H9 (cell line): ENCODE data around the gene LRIF1. TPM values are rescaled to one million over a fixed set of nuclear protein-coding genes. Genes with fewer than 3 reads are reported as not detected.

Experiments
- DNase-seq: peaks from one replicate; pipeline ENCODE4 v3.0.0-alpha.2; 2017
- H2AFZ ChIP-seq: one replicate; pipeline ENCODE4 v1.6.1; 2013; ENCODE audit warnings: mild to moderate bottlenecking, low read length, control low read depth, moderate library complexity
- H2AK5ac ChIP-seq: 2 replicates; pipeline ENCODE4 v1.6.1; 2013; ENCODE audit warnings: low read length, control low read depth, mixed read lengths; ENCODE audit not compliant: insufficient read length
- H2BK120ac ChIP-seq: one replicate; pipeline ENCODE4 v1.6.1; 2013; ENCODE audit warnings: low read depth, mild to moderate bottlenecking, low read length, control low read depth, inconsistent platforms; ENCODE audit not compliant: poor library complexity, severe bottlenecking
- H2BK12ac ChIP-seq: 2 replicates; pipeline ENCODE4 v1.6.1; 2013; ENCODE audit warnings: low read length, control low read depth, mixed read lengths, low read depth; ENCODE audit not compliant: insufficient read length
- H2BK15ac ChIP-seq: 2 replicates; pipeline ENCODE4 v1.6.1; 2013; ENCODE audit warnings: low read depth, low read length, control low read depth
- H2BK20ac ChIP-seq: one replicate; pipeline ENCODE4 v1.6.1; 2013; ENCODE audit warnings: low read depth, mild to moderate bottlenecking, low read length, control low read depth, inconsistent platforms; ENCODE audit not compliant: poor library complexity, severe bottlenecking
- H2BK5ac ChIP-seq: 2 replicates; pipeline ENCODE4 v1.6.1; 2013; ENCODE audit warnings: low read length, control low read depth, mixed read lengths; ENCODE audit not compliant: insufficient read length
- H3K14ac ChIP-seq: 2 replicates; pipeline ENCODE4 v1.6.1; 2013; ENCODE audit warnings: low read length, control low read depth; ENCODE audit not compliant: insufficient read depth
- H3K18ac ChIP-seq: 2 replicates; pipeline ENCODE4 v1.6.1; 2013; ENCODE audit warnings: low read depth, mild to moderate bottlenecking, mixed read lengths, low read length, control low read depth; ENCODE audit not compliant: insufficient read length
- H3K23ac ChIP-seq: 2 replicates; pipeline ENCODE4 v1.6.1; 2013; ENCODE audit warnings: low read length, control low read depth, mixed read lengths, low read depth; ENCODE audit not compliant: insufficient read length
- H3K23me2 ChIP-seq: 2 replicates; pipeline ENCODE4 v1.6.1; 2013; ENCODE audit warnings: low read depth, mild to moderate bottlenecking, mixed read lengths, low read length, control low read depth; ENCODE audit not compliant: insufficient read length, poor library complexity, severe bottlenecking
- H3K27ac ChIP-seq: 2 replicates; pipeline ENCODE4 v1.5.1; 2013; ENCODE audit warnings: low read length, control low read depth, mixed read lengths, low read depth; ENCODE audit not compliant: insufficient read length
- H3K27me3 ChIP-seq: 2 replicates; pipeline ENCODE4 v1.6.1; 2013; ENCODE audit warnings: low read length, control low read depth, inconsistent platforms; ENCODE audit not compliant: insufficient read depth
- H3K4ac ChIP-seq: 2 replicates; pipeline ENCODE4 v1.6.1; 2013; ENCODE audit warnings: low read depth, mild to moderate bottlenecking, control low read depth, inconsistent platforms, low read length, moderate library complexity
- H3K4me1 ChIP-seq: 2 replicates; pipeline ENCODE4 v1.6.1; 2013; ENCODE audit warnings: low read length, control low read depth, inconsistent platforms; ENCODE audit not compliant: insufficient read depth
- H3K4me2 ChIP-seq: 2 replicates; pipeline ENCODE4 v1.6.1; 2013; ENCODE audit warnings: low read length, control low read depth, mixed read lengths; ENCODE audit not compliant: insufficient read length, insufficient read depth
- H3K56ac ChIP-seq: 2 replicates; pipeline ENCODE4 v1.6.1; 2013; ENCODE audit warnings: low read depth, mild to moderate bottlenecking, mixed read lengths, low read length, control low read depth; ENCODE audit not compliant: insufficient read length
- H3K79me1 ChIP-seq: 2 replicates; pipeline ENCODE4 v1.6.1; 2013; ENCODE audit warnings: low read depth, mild to moderate bottlenecking, moderate library complexity, low read length, control low read depth, inconsistent platforms; ENCODE audit not compliant: insufficient read depth, poor library complexity, severe bottlenecking
- H3K79me2 ChIP-seq: 2 replicates; pipeline ENCODE4 v1.6.1; 2013; ENCODE audit warnings: low read length, control low read depth, inconsistent platforms; ENCODE audit not compliant: insufficient read depth
- H3K9ac ChIP-seq: 2 replicates; pipeline ENCODE4 v1.6.1; 2013; ENCODE audit warnings: low read length, control low read depth, mixed read lengths; ENCODE audit not compliant: insufficient read length; ENCODE audit errors: extremely low read depth
- H3K9me3 ChIP-seq: one replicate; pipeline ENCODE4 v1.6.1; 2013; ENCODE audit warnings: low read depth, low read length, inconsistent platforms; ENCODE audit not compliant: control insufficient read depth
- H3T11ph ChIP-seq: one replicate; pipeline ENCODE4 v1.6.1; 2013; ENCODE audit warnings: mild to moderate bottlenecking, low read length, control low read depth, inconsistent platforms
- H4K20me1 ChIP-seq: one replicate; pipeline ENCODE4 v1.6.1; 2013; ENCODE audit not compliant: control insufficient read depth, insufficient read length, insufficient read depth
- H4K5ac ChIP-seq: 2 replicates; pipeline ENCODE4 v1.6.1; 2013; ENCODE audit warnings: low read depth, mild to moderate bottlenecking, mixed read lengths, low read length, control low read depth; ENCODE audit not compliant: insufficient read length
- H4K8ac ChIP-seq: replicated peaks from 2 replicates; pipeline ENCODE4 v1.6.1; 2013; ENCODE audit warnings: low read length, control low read depth, mixed read lengths, low read depth; ENCODE audit not compliant: insufficient read length
- H4K91ac ChIP-seq: 2 replicates; pipeline ENCODE4 v1.6.1; 2013; ENCODE audit warnings: low read depth, mild to moderate bottlenecking, moderate library complexity, mixed read lengths, low read length, control low read depth; ENCODE audit not compliant: insufficient read length
- H3K27ac Mint-ChIP-seq, 3 experiments: 2 replicates in 2 of 3; 3 replicates in 1 of 3; pipeline ENCODE4 v1.8.0; 2020 to 2021; ENCODE audit warnings: mixed read lengths in 3 of 3, mild to moderate bottlenecking in 1 of 3, moderate library complexity in 1 of 3
- H3K27me3 Mint-ChIP-seq: 2 replicates; pipeline ENCODE4 v1.8.0; 2021; ENCODE audit warnings: low read depth, mild to moderate bottlenecking, moderate library complexity, mixed read lengths
- H3K36me3 Mint-ChIP-seq, 3 experiments: 2 replicates in 2 of 3; 3 replicates in 1 of 3; pipeline ENCODE4 v1.8.0; 2020 to 2021; ENCODE audit warnings: low read depth in 3 of 3, mixed read lengths in 3 of 3; ENCODE audit not compliant: insufficient read depth in 1 of 3
- H3K4me1 Mint-ChIP-seq, 2 experiments: 2 replicates each; pipeline ENCODE4 v1.8.0; 2020; ENCODE audit warnings: mixed read lengths in 2 of 2
- H3K4me3 Mint-ChIP-seq, 2 experiments: 2 replicates in 1 of 2; 3 replicates in 1 of 2; pipeline ENCODE4 v1.8.0; 2020 to 2021; ENCODE audit warnings: mild to moderate bottlenecking in 2 of 2, mixed read lengths in 2 of 2, moderate library complexity in 1 of 2
- H3K9me3 Mint-ChIP-seq, 2 experiments: 2 replicates in 1 of 2; 3 replicates in 1 of 2; pipeline ENCODE4 v1.8.0; 2020; ENCODE audit warnings: mild to moderate bottlenecking in 2 of 2, mixed read lengths in 2 of 2, moderate library complexity in 1 of 2
- CTCF ChIP-seq: fragments of 200-600 bp; sonication (generic); conservative IDR thresholded peaks from 3 replicates; pipeline ENCODE4 v1.8.0; 2021; ENCODE audit warnings: antibody characterized with exemption, mild to moderate bottlenecking
- WGBS: extraction: QIAGEN DNeasy Blood & Tissue Kit; methylation state at CpG from one replicate; pipeline ENCODE4 v1.1.7; 2013; ENCODE audit warnings: missing lambda C conversion rate, low lambda C conversion rate, mixed read lengths; ENCODE audit not compliant: insufficient read length; ENCODE audit errors: extremely low coverage; 5-methylcytosine and 5-hydroxymethylcytosine counted together
- total RNA-seq: library from RNA; stranded (reverse); gene quantifications from 2 replicates; pipeline ENCODE4 v1.2.1, GENCODE V29; 2021

The LRIF1 gene
- total RNA-seq, 1 experiment from 2014 or later: 13.6 TPM

- peaks cover 0 to 4% (median 4%) of the 10 kb centered on the region in 3 experiments; a peak in 3 of 7 replicates for H3K36me3 Mint-ChIP-seq
- H3K9me3 Mint-ChIP-seq: peaks cover 87 to 92% of the 10 kb centered on the region in 2 experiments
- WGBS: no CpG with 5 or more reads among the region's 2 CpGs
These were observed 44.3 kb upstream of the LRIF1 start for GRCh38 chr1:111008031-111008430.

More at GRCh38 chr1:111008031-111008430, 44.3 kb upstream of the LRIF1 start:
- no peak overlapping the region for H3K27ac Mint-ChIP-seq
- Histone ChIP-seq H3K4me2 (no peak overlapping the region), H3K27me3 (no peaks in the 10 kb centered on the region), H3K4me1 (no peaks in the 10 kb centered on the region), H3T11ph (no peak overlapping the region), H2BK12ac (no peak overlapping the region), H4K91ac (no peak overlapping the region), H3K18ac (no peak overlapping the region), H3K14ac (no peak overlapping the region), H3K27ac (no peak overlapping the region), H2BK15ac (no peak overlapping the region), H2BK5ac (no peak overlapping the region), H2BK120ac (no peak overlapping the region), H3K9me3 (no peaks in the 10 kb centered on the region), H4K20me1 (no peaks in the 10 kb centered on the region), H3K23ac (no peak overlapping the region), H3K56ac (no peak overlapping the region), H4K5ac (no peak overlapping the region), H4K8ac (no peak overlapping the region), H3K79me2 (no peaks in the 10 kb centered on the region), H3K79me1 (no peaks in the 10 kb centered on the region), H3K9ac (no peak overlapping the region), H3K23me2 (no peaks in the 10 kb centered on the region), H2AK5ac (no peak overlapping the region), H2BK20ac (no peak overlapping the region), H2AFZ (no peak overlapping the region), H3K4ac (no peak overlapping the region)
- DNase-seq: no peak
- TF ChIP-seq CTCF: no peak
- peaks cover 2% of the 10 kb centered on the region for H3K27me3 Mint-ChIP-seq
- no peaks in the 10 kb centered on the region for H3K4me1 Mint-ChIP-seq
- H3K4me3 Mint-ChIP-seq: no peak overlapping the region
